PC-3 (cell line): Measurements from ENCODE around the gene GADL1. TPM values are rescaled to one million over a fixed set of nuclear protein-coding genes. Genes with fewer than 3 reads are reported as not detected.
A peak's percentile ranks its signal among the peaks of the same experiment; 100 is the strongest.

Experiments used
- ATAC-seq: fragments of 200-7000 bp; cut with Tn5 transposase; 2 replicates; pipeline ENCODE4 v1.9.1; 2020; ENCODE audit warnings: mild to moderate bottlenecking, moderate library complexity
- BruUV-seq: library from RNA; stranded (reverse); fragments of 400-500 nt; replicated peaks from 2 replicates; lab custom pipeline; 2021; lab: Mats Ljungman, UMichigan
- CTCF ChIA-PET: fragments of 300-600 bp; sonication (Branson Sonifier 250); formaldehyde crosslinking; loops from one replicate; lab custom pipeline; 2022; ENCODE audit warnings: antibody characterized with exemption; lab: Charles Lee
- POLR2A ChIA-PET: fragments of 300-600 bp; sonication (Branson Sonifier 250); formaldehyde crosslinking; loops from one replicate; lab custom pipeline; 2022; ENCODE audit warnings: antibody characterized with exemption; ENCODE audit not compliant: unreplicated experiment; lab: Charles Lee
- DNase-seq: peaks from one replicate; pipeline ENCODE4 v3.0.0-alpha.2; 2015
- H2AFZ ChIP-seq: fragments of 300-600 bp; sonication (generic); 2 replicates; pipeline ENCODE4 v1.6.0; 2016; ENCODE audit warnings: antibody characterized with exemption, low read length
- H3F3A ChIP-seq: fragments of 300-600 bp; sonication (generic); one replicate; pipeline ENCODE4 v1.6.0; 2017; ENCODE audit warnings: antibody characterized with exemption, low read length, control low read depth, mild to moderate bottlenecking; ENCODE audit not compliant: unreplicated experiment
- H3K27ac ChIP-seq: fragments of 300-600 bp; sonication (generic); 2 replicates; pipeline ENCODE4 v1.5.1; 2016; ENCODE audit warnings: mild to moderate bottlenecking, low read length
- H3K27me3 ChIP-seq: fragments of 300-600 bp; sonication (generic); 2 replicates; pipeline ENCODE4 v1.6.1; 2016; ENCODE audit warnings: low read length, mixed read lengths
- H3K36me3 ChIP-seq: fragments of 300-600 bp; sonication (generic); 2 replicates; pipeline ENCODE4 v1.6.1; 2016; ENCODE audit warnings: low read depth, mixed run types, low read length, mixed read lengths
- H3K4me1 ChIP-seq: fragments of 300-600 bp; sonication (generic); 2 replicates; pipeline ENCODE4 v1.5.1; 2016; ENCODE audit warnings: low read length; ENCODE audit not compliant: insufficient read depth
- H3K4me2 ChIP-seq: fragments of 300-600 bp; sonication (generic); 2 replicates; pipeline ENCODE4 v1.6.0; 2016; ENCODE audit warnings: low read length
- H3K4me3 ChIP-seq: fragments of 300-600 bp; sonication (generic); 2 replicates; pipeline ENCODE4 v1.5.1; 2016; ENCODE audit warnings: mild to moderate bottlenecking, low read length, mixed read lengths
- H3K79me2 ChIP-seq: fragments of 300-600 bp; sonication (generic); 2 replicates; pipeline ENCODE4 v1.6.1; 2017; ENCODE audit warnings: low read length, mixed read lengths
- H3K9ac ChIP-seq: fragments of 300-600 bp; sonication (generic); 2 replicates; pipeline ENCODE4 v1.6.0; 2016; ENCODE audit warnings: mild to moderate bottlenecking, low read length
- H3K9me2 ChIP-seq: fragments of 300-600 bp; sonication (generic); replicated peaks from 2 replicates; pipeline ENCODE4 v1.6.1; 2016; ENCODE audit warnings: mixed run types, low read length, mixed read lengths
- H3K9me3 ChIP-seq: fragments of 300-600 bp; sonication (generic); 2 replicates; pipeline ENCODE4 v1.6.1; 2016; ENCODE audit warnings: low read length, mixed read lengths
- H4K20me1 ChIP-seq: fragments of 300-600 bp; sonication (generic); 2 replicates; pipeline ENCODE4 v1.6.1; 2016; ENCODE audit warnings: low read length, mixed read lengths
- EZH2 ChIP-seq: fragments of 300-600 bp; sonication (generic); IDR thresholded peaks from one replicate; pipeline ENCODE4 v1.6.1; 2017; ENCODE audit warnings: antibody characterized with exemption, mild to moderate bottlenecking, low read length; ENCODE audit not compliant: unreplicated experiment
- EZH2phosphoT487 ChIP-seq: fragments of 300-600 bp; sonication (generic); IDR thresholded peaks from 2 replicates; pipeline ENCODE4 v1.6.1; 2018; ENCODE audit warnings: mild to moderate bottlenecking, antibody characterized with exemption, low read length, borderline replicate concordance
- intact Hi-C: fragments of 100-400 bp; cut with micrococcal nuclease; formaldehyde crosslinking; loops from 2 replicates; pipeline ENCODE4 v1.9.0; 2023
- total RNA-seq: library from RNA; depleted of rRNA; stranded (reverse); fragments of >200 nt; gene quantifications from 2 replicates; pipeline ENCODE4 v1.2.3, GENCODE V29; 2014
- TF ChIP-seq, protein P1 (sequence below): fragments of 300-600 bp; sonication (generic); conservative IDR thresholded peaks from 2 replicates; pipeline ENCODE4 v1.5.1; 2017; ENCODE audit warnings: antibody characterized with exemption, low read depth, mild to moderate bottlenecking, low read length

GADL1 gene
- total RNA-seq, 1 experiment from 2014 or later: not detected

DNA sequence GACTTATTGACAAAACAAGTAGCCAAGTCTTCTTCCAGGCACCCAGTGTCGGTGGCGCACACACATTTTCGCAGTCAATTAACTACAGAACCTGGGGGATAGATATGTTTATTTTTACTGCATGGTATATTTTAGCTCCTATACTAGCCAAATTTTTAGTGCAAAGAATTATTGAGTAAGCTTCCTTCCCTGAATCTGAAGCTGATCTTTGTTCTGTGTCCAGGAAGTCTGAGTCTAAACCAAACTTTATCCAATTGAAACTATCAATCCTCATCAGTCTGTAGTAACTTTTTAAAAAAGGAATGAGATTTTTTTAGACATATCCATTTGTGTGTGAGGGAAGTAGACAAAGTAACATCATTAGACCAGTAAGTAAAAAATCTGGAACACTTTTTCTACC, 133.1 kb downstream of the GADL1 start:
- Histone ChIP-seq H3K79me2 (no peaks in the 10 kb centered on the region), H2AFZ (no peak overlapping the region), H3K4me2 (no peak overlapping the region), H3F3A (no peaks in the 10 kb centered on the region), H3K27me3 (no peaks in the 10 kb centered on the region), H3K9me3 (no peaks in the 10 kb centered on the region), H3K9ac (no peak overlapping the region), H3K4me1 (0 out of 2 replicates have a peak, but pooled peaks cover 4% of the 10 kb centered on the region), H3K36me3 (no peaks in the 10 kb centered on the region), H3K4me3 (no peak overlapping the region), H3K27ac (no peak overlapping the region), H3K9me2 (no peaks in the 10 kb centered on the region), H4K20me1 (no peaks in the 10 kb centered on the region)
- CTCF ChIA-PET: no interaction called here
- intact Hi-C loops: no loop called here
- DNase-seq (no peak), ATAC-seq (no peak)
- POLR2A ChIA-PET: no interaction called here
- TF ChIP-seq EZH2phosphoT487: no peak
- no peak for TF ChIP-seq EZH2
- TF ChIP-seq, protein P1, sequence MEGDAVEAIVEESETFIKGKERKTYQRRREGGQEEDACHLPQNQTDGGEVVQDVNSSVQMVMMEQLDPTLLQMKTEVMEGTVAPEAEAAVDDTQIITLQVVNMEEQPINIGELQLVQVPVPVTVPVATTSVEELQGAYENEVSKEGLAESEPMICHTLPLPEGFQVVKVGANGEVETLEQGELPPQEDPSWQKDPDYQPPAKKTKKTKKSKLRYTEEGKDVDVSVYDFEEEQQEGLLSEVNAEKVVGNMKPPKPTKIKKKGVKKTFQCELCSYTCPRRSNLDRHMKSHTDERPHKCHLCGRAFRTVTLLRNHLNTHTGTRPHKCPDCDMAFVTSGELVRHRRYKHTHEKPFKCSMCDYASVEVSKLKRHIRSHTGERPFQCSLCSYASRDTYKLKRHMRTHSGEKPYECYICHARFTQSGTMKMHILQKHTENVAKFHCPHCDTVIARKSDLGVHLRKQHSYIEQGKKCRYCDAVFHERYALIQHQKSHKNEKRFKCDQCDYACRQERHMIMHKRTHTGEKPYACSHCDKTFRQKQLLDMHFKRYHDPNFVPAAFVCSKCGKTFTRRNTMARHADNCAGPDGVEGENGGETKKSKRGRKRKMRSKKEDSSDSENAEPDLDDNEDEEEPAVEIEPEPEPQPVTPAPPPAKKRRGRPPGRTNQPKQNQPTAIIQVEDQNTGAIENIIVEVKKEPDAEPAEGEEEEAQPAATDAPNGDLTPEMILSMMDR: no peak
- no TSS peak for BruUV-seq

DNA sequence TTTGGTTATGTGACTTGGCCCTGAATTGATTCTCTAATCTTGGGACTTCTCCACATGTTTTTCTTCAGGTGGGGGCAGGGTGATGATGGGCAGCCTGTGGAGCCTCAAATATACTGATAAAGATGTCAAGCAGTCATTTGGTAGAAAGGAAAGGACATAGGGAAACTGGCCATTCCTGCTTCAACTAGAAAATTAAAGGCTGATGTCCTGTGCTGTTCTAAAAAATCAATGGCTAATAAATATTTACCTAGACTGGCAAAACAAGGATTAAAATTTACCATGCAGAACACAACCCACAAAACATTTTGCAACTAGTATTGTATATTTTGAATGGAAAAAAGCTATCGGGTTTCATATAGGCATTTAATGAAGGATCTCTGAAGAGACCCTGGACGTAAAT, 133.7 kb downstream of the GADL1 start:
- Histone ChIP-seq H4K20me1 (no peaks in the 10 kb centered on the region), H2AFZ (no peak overlapping the region), H3K4me2 (no peak overlapping the region), H3K9me3 (no peaks in the 10 kb centered on the region), H3K79me2 (no peaks in the 10 kb centered on the region), H3K27me3 (no peaks in the 10 kb centered on the region), H3F3A (no peaks in the 10 kb centered on the region), H3K36me3 (no peaks in the 10 kb centered on the region), H3K9me2 (no peaks in the 10 kb centered on the region), H3K9ac (no peak overlapping the region), H3K27ac (no peak overlapping the region), H3K4me1 (0 out of 2 replicates have a peak, but pooled peaks cover 4% of the 10 kb centered on the region), H3K4me3 (no peak overlapping the region)
- ChIA-PET POLR2A (interaction anchor here (0.7 kb wide), 1 partner anchor 775 kb away, joined by 3 read pairs; no protein-coding TSS in a partner anchor), CTCF (no interaction called here)
- DNase-seq (no peak), ATAC-seq (peak; percentile 29; the same call in 1 of the 2 replicates)
- TF ChIP-seq EZH2: no peak
- no peak for TF ChIP-seq EZH2phosphoT487
- TF ChIP-seq, protein P1: no peak
- BruUV-seq: no TSS peak
- intact Hi-C loops: no loop called here

DNA sequence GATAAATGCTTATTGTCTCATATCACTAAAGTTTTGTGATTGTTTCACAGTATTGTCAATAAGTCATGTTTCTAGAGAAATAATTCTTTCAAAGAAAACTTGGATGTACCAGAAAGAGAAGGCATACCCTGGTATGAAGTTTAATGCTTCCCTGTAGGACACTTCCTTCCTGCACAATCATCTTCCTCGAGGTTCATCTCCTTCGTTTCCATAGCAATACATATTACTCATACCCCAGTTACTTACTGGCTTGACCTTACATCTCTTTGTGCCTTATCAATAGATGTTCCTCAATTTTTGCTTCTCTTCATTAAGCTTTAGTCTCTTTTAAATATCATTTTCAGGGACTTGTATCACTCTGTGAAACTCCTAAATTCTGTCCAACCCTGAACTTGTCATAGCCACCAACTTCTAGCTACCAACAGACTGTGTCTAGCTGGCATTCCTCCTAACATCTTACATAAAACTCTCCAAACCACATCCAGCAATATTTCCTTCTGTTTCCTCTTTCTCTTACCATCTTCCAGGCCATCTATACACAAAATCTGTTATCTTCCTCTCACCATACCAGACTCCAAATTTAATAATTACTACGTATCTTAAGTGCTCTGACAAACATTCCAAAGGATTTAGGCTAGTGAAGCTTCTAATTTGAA, 134.3 kb downstream of the GADL1 start:
- no peak overlapping the region for H3K4me2 ChIP-seq
- H3K36me3 ChIP-seq: no peaks in the 10 kb centered on the region
- DNase-seq (no peak), ATAC-seq (peak; percentile 24; the same call in 1 of the 2 replicates)
- H4K20me1 ChIP-seq: no peaks in the 10 kb centered on the region
- no TSS peak for BruUV-seq
- no peak for TF ChIP-seq EZH2
- TF ChIP-seq, protein P1: no peak
- no peak for TF ChIP-seq EZH2phosphoT487
- intact Hi-C loops: no loop called here
- no peaks in the 10 kb centered on the region for H3K27me3 ChIP-seq
- ChIA-PET POLR2A (interaction anchor here (0.7 kb wide), 1 partner anchor 776 kb away, joined by 3 read pairs; no protein-coding TSS in a partner anchor), CTCF (no interaction called here)
- H3K9me2 ChIP-seq: no peaks in the 10 kb centered on the region
- no peaks in the 10 kb centered on the region for H3K9me3 ChIP-seq
- 0 out of 2 replicates have a peak, but pooled peaks cover 4% of the 10 kb centered on the region for H3K4me1 ChIP-seq
- no peak overlapping the region for H3K9ac ChIP-seq
- no peak overlapping the region for H3K4me3 ChIP-seq
- no peaks in the 10 kb centered on the region for H3K79me2 ChIP-seq
- H2AFZ ChIP-seq: no peak overlapping the region
- no peaks in the 10 kb centered on the region for H3F3A ChIP-seq
- H3K27ac ChIP-seq: no peak overlapping the region
